ENCODE measurements around the gene GCH1.

GCH1 gene

GRCh38 chr14:54809767-54810166 lies 92.9 kb downstream of the GCH1 start:
- POLR2A ChIA-PET, result no interaction called here
- DNase-seq (ENCODE audit: low read depth, low spot score), result no peak

GRCh38 chr14:54808326-54809161 lies 94.1 kb downstream of the GCH1 start:
- POLR2A ChIA-PET, result no interaction called here
- no peak overlapping the region for H3K4me3 ChIP-seq (ENCODE audit: low read depth, low read length)
- DNase-seq (ENCODE audit: low read depth, low spot score), result no peak
- CTCF ChIA-PET, result interaction anchor here (0.7 to 7.2 kb wide), 11 partner anchors 9 to 441 kb away, joined by 3 to 88 read pairs (median 3); partner anchors contain the start of genes CGRRF1 and SAMD4A
- TF ChIP-seq CTCF (IDR thresholded peaks at IDR 0.05; ENCODE audit: insufficient read depth, low read length, missing control alignments), result no peak

More at GRCh38 chr14:54809767-54810166, 92.9 kb downstream of the GCH1 start:
- H3K4me3 ChIP-seq (ENCODE audit: low read depth, low read length), result no peak overlapping the region
- CTCF ChIA-PET, result interaction anchor here (0.9 to 6.9 kb wide), 2 partner anchors 8 to 300 kb away, joined by 4 to 77 read pairs; partner anchors contain the start of gene CGRRF1
- no peak for TF ChIP-seq CTCF (IDR thresholded peaks at IDR 0.05; ENCODE audit: insufficient read depth, low read length, missing control alignments)

GRCh38 chr14:54807881-54808280 lies 94.7 kb downstream of the GCH1 start:
- DNase-seq (ENCODE audit: low read depth, low spot score), result no peak
- no peak overlapping the region for H3K4me3 ChIP-seq (ENCODE audit: low read depth, low read length)
- POLR2A ChIA-PET, result no interaction called here
- TF ChIP-seq CTCF (IDR thresholded peaks at IDR 0.05; ENCODE audit: insufficient read depth, low read length, missing control alignments), result no peak
- CTCF ChIA-PET, result interaction anchor here (0.7 to 7.2 kb wide), 12 partner anchors 9 to 441 kb away, joined by 3 to 88 read pairs (median 3); partner anchors contain the start of genes CGRRF1 and SAMD4A

GRCh38 chr14:54807428-54807827 lies 95.2 kb downstream of the GCH1 start:
- POLR2A ChIA-PET, result no interaction called here
- H3K4me3 ChIP-seq (ENCODE audit: low read depth, low read length), result no peak overlapping the region
- CTCF ChIA-PET, result interaction anchor here (0.7 to 7.2 kb wide), 11 partner anchors 10 to 314 kb away, joined by 3 to 88 read pairs (median 3); partner anchors contain the start of genes CGRRF1 and SAMD4A
- no peak for DNase-seq (ENCODE audit: low read depth, low spot score)
- TF ChIP-seq CTCF (IDR thresholded peaks at IDR 0.05; ENCODE audit: insufficient read depth, low read length, missing control alignments), result no peak

GRCh38 chr14:54806616-54807015 lies 96.0 kb downstream of the GCH1 start:
- no peak overlapping the region for H3K4me3 ChIP-seq (ENCODE audit: low read depth, low read length)
- no peak for TF ChIP-seq CTCF (IDR thresholded peaks at IDR 0.05; ENCODE audit: insufficient read depth, low read length, missing control alignments)
- no peak for DNase-seq (ENCODE audit: low read depth, low spot score)
- ChIA-PET POLR2A (no interaction called here), CTCF (interaction anchor here (0.7 to 7.2 kb wide), 25 partner anchors 11 to 440 kb away, joined by 3 to 88 read pairs (median 4); partner anchors contain the start of genes CGRRF1 and SAMD4A)

Data from AG04449 (cell line).